ENCODE results near the gene TEX30.

Gene TEX30

GRCh38 chr13:102742101-102742500 is 31.5 kb downstream of the TEX30 start:
- ChIA-PET CTCF (no interaction called here), POLR2A (no interaction called here)

GRCh38 chr13:102729560-102730270 is 43.9 kb downstream of the TEX30 start:
- DNase-seq (ENCODE audit: extremely low spot score), result no peak
- ChIA-PET CTCF (interaction anchor here (1.2 to 1.5 kb wide), 3 partner anchors 10 to 39 kb away, joined by 3 read pairs; no protein-coding TSS in a partner anchor), POLR2A (no interaction called here)
- no peak for TF ChIP-seq CTCF (IDR thresholded peaks at IDR 0.05; ENCODE audit: control extremely low read depth, extremely low read depth, low read depth, missing control alignments)

More at GRCh38 chr13:102742101-102742500, 31.5 kb downstream of the TEX30 start:
- TF ChIP-seq CTCF (IDR thresholded peaks at IDR 0.05; ENCODE audit: control extremely low read depth, extremely low read depth, low read depth, missing control alignments), result no peak
- DNase-seq (ENCODE audit: extremely low spot score), result no peak

GRCh38 chr13:102726430-102726829 is 47.2 kb downstream of the TEX30 start:
- no peak for DNase-seq (ENCODE audit: extremely low spot score)
- no peak for TF ChIP-seq CTCF (IDR thresholded peaks at IDR 0.05; ENCODE audit: control extremely low read depth, extremely low read depth, low read depth, missing control alignments)
- ChIA-PET POLR2A (no interaction called here), CTCF (no interaction called here)

- ChIA-PET POLR2A (no interaction called here), CTCF (interaction anchor here (0.7 to 2.9 kb wide), 16 partner anchors 10 to 964 kb away, joined by 3 to 29 read pairs (median 3); no protein-coding TSS in a partner anchor)
- DNase-seq (ENCODE audit: extremely low spot score), result no peak
- TF ChIP-seq CTCF (IDR thresholded peaks at IDR 0.05; ENCODE audit: control extremely low read depth, extremely low read depth, low read depth, missing control alignments), result peak; percentile 40
Observed at GRCh38 chr13:102724923-102725322, 48.7 kb downstream of the TEX30 start.

- CTCF ChIA-PET, result interaction anchor here (0.8 to 1.4 kb wide), 3 partner anchors 10 to 142 kb away, joined by 3 to 4 read pairs (median 3); no protein-coding TSS in a partner anchor
- POLR2A ChIA-PET, result no interaction called here
- TF ChIP-seq CTCF (IDR thresholded peaks at IDR 0.05; ENCODE audit: control extremely low read depth, extremely low read depth, low read depth, missing control alignments), result no peak
- no peak for DNase-seq (ENCODE audit: extremely low spot score)
Observed at GRCh38 chr13:102721800-102722231, 51.8 kb downstream of the TEX30 start.

- POLR2A ChIA-PET, result no interaction called here
Observed at GRCh38 chr13:102718746-102719145, 54.8 kb downstream of the TEX30 start.

More at GRCh38 chr13:102718746-102719145, 54.8 kb downstream of the TEX30 start:
- DNase-seq (ENCODE audit: extremely low spot score), result no peak
- CTCF ChIA-PET, result interaction anchor here (0.7 to 1.5 kb wide), 4 partner anchors 9 to 138 kb away, joined by 3 to 4 read pairs (median 3); no protein-coding TSS in a partner anchor
- TF ChIP-seq CTCF (IDR thresholded peaks at IDR 0.05; ENCODE audit: control extremely low read depth, extremely low read depth, low read depth, missing control alignments), result no peak

Measured in GM10248 (cell line).